ENCODE measurements around the gene KRT40. TPM values are rescaled to one million over a fixed set of nuclear protein-coding genes. Genes with fewer than 3 reads are reported as not detected.

The KRT40 gene
- polyA plus RNA-seq, 1 experiment: not detected

- POLR2A ChIA-PET: no interaction called here
- Histone ChIP-seq H3K36me3 (ENCODE audit: control insufficient read depth, insufficient read depth, low read length) (no peaks in the 10 kb centered on the region), H3K27me3 (ENCODE audit: control insufficient read depth, insufficient read depth, low read length) (no peaks in the 10 kb centered on the region), H3K4me3 (ENCODE audit: low read depth, low read length) (no peak overlapping the region)
- CTCF ChIA-PET: no interaction called here
- TF ChIP-seq CTCF (IDR thresholded peaks at IDR 0.05; ENCODE audit: insufficient read depth, low read depth, low read length): peak; percentile 52
- DNase-seq (ENCODE audit: low read depth): no peak
Observed at GRCh38 chr17:40963838-40964237, 20.3 kb downstream of the KRT40 start.

GRCh38 chr17:40962059-40962561 lies 22.0 kb downstream of the KRT40 start:
- ChIA-PET CTCF (interaction anchor here (0.6 to 1.3 kb wide), 6 partner anchors 8 to 63 kb away, joined by 3 to 6 read pairs (median 3); no protein-coding TSS in a partner anchor), POLR2A (interaction anchor here (0.6 kb wide), 1 partner anchor 148 kb away, joined by 3 read pairs; no protein-coding TSS in a partner anchor)
- no peak for DNase-seq (ENCODE audit: low read depth)
- no peaks in the 10 kb centered on the region for H3K36me3 ChIP-seq (ENCODE audit: control insufficient read depth, insufficient read depth, low read length)
- H3K4me3 ChIP-seq (ENCODE audit: low read depth, low read length): no peak overlapping the region
- TF ChIP-seq CTCF (IDR thresholded peaks at IDR 0.05; ENCODE audit: insufficient read depth, low read depth, low read length): no peak
- no peaks in the 10 kb centered on the region for H3K27me3 ChIP-seq (ENCODE audit: control insufficient read depth, insufficient read depth, low read length)

- Histone ChIP-seq H3K4me3 (ENCODE audit: low read depth, low read length) (no peak overlapping the region), H3K36me3 (ENCODE audit: control insufficient read depth, insufficient read depth, low read length) (no peaks in the 10 kb centered on the region), H3K27me3 (ENCODE audit: control insufficient read depth, insufficient read depth, low read length) (no peaks in the 10 kb centered on the region)
- TF ChIP-seq CTCF (IDR thresholded peaks at IDR 0.05; ENCODE audit: insufficient read depth, low read depth, low read length): no peak
- peak; percentile 61 for DNase-seq (ENCODE audit: low read depth)
- POLR2A ChIA-PET: interaction anchor here (0.6 kb wide), 1 partner anchor 149 kb away, joined by 3 read pairs; no protein-coding TSS in a partner anchor
- CTCF ChIA-PET: interaction anchor here (1.0 to 1.3 kb wide), 5 partner anchors 9 to 64 kb away, joined by 3 to 6 read pairs (median 3); no protein-coding TSS in a partner anchor
Observed at GRCh38 chr17:40961591-40961990, 22.5 kb downstream of the KRT40 start.

- no peak overlapping the region for H3K4me3 ChIP-seq (ENCODE audit: low read depth, low read length)
- H3K36me3 ChIP-seq (ENCODE audit: control insufficient read depth, insufficient read depth, low read length): no peaks in the 10 kb centered on the region
- POLR2A ChIA-PET: no interaction called here
- no peaks in the 10 kb centered on the region for H3K27me3 ChIP-seq (ENCODE audit: control insufficient read depth, insufficient read depth, low read length)
- no peak for DNase-seq (ENCODE audit: low read depth)
- no peak for TF ChIP-seq CTCF (IDR thresholded peaks at IDR 0.05; ENCODE audit: insufficient read depth, low read depth, low read length)
- CTCF ChIA-PET: interaction anchor here (0.9 kb wide), 1 partner anchor 703 kb away, joined by 3 read pairs; no protein-coding TSS in a partner anchor
Observed at GRCh38 chr17:40960144-40960543, 24.0 kb downstream of the KRT40 start.

DNA sequence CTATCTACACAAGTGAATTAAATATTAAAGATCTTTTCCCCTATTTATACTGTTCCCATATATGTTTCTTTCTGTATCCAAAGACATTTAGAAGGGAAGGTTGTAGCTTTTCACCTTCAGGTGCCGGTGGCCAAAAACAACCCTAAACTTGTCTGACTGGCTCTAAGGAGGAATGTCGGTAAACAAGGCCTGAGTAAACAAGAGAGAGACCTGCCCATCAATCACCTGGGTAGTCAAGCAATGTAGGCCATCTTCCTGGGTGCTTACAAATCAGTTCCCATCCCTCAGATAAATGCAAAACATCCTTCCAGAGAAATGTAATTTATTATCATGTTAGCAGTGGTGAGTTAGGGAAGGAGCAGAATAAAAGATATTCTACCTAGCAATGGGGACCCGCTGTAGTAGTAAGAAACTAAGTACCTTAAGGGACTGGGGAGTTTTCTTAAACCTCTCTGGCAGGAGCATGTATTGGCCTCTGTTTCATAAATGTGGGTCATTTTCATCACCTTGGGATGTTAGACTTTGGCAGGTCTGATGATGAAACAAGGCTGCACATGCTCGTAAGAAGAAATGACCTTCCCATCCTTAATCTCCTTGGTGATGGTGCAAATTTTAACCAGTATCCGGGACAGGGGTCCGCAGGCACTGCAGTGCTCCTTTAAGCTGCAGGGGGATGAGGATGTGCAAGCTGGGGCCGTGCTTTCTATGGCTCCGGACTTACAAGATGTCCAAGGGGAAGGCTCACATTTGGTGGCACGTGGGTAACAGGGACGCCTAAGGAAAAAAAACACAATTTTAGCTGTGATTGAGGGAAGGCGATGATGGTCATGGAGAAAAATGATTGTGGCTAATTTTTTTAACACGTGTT lies 25.8 kb downstream of the KRT40 start:
- TF ChIP-seq CTCF (IDR thresholded peaks at IDR 0.05; ENCODE audit: insufficient read depth, low read depth, low read length): no peak
- ChIA-PET CTCF (interaction anchor here (0.6 to 1.4 kb wide), 7 partner anchors 49 to 592 kb away, joined by 3 to 6 read pairs (median 3); no protein-coding TSS in a partner anchor), POLR2A (no interaction called here)
- Histone ChIP-seq H3K36me3 (ENCODE audit: control insufficient read depth, insufficient read depth, low read length) (no peaks in the 10 kb centered on the region), H3K4me3 (ENCODE audit: low read depth, low read length) (no peak overlapping the region), H3K27me3 (ENCODE audit: control insufficient read depth, insufficient read depth, low read length) (no peaks in the 10 kb centered on the region)
- no peak for DNase-seq (ENCODE audit: low read depth)
